GM21717 (cell line): ENCODE data around the gene WSCD1.

ENCODE experiments used
- ATAC-seq: cut with Tn5 transposase; IDR thresholded peaks from one replicate; pipeline ENCODE4 v1.9.1; 2021; ENCODE audit warnings: mild to moderate bottlenecking, moderate library complexity; ENCODE audit not compliant: unreplicated experiment

The WSCD1 gene

DNA sequence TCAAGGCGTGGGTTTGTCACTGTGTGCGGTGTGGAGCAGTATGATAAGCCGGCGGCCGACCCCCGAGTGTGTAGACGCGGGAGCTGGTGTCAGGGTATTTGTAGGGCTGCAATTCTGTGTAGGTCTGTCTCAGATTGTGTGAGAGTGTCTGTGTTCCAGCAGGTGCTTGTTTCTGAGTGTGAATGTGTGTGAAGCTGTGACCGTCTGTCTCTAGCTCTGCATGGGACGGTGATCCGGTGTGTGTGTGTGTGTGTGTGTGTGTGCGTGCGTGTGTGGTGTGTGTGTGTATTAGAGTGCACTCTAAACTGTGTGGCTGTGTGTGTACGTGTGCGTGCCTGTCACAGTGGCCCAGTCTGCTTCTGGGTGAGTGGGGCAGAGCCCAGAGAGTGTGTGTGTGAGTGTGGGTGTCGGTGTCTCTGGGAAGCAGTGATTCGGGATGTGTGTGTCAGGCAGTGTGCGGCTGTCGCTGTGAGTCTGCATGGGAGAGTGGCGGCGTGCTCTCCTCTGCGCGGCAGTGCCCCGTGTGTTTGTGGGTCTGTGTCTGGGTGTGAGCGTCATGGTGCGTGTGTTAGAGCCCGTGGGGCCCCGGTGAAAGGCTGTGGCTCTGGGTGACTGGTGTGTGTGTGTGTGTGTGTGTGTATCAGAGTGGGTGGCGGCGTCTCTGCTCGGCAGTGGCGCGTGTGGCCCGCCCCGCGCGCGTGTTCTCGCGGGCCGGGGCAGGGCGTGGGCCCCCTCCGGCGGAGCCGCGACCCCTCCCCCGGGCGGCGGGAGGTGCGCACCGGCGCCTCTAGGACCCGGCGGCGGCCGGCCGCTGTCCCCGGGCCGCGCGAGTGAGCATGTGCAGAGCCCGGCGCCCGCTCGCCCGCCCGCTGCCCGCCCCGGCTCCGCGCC, at the start of gene WSCD1:
TSS of gene WSCD1 (plus strand) at position 841 of the 891 bp plus-strand sequence. CDS start 10,280 bp downstream, outside the sequence.
- ATAC-seq = no peak

DNA sequence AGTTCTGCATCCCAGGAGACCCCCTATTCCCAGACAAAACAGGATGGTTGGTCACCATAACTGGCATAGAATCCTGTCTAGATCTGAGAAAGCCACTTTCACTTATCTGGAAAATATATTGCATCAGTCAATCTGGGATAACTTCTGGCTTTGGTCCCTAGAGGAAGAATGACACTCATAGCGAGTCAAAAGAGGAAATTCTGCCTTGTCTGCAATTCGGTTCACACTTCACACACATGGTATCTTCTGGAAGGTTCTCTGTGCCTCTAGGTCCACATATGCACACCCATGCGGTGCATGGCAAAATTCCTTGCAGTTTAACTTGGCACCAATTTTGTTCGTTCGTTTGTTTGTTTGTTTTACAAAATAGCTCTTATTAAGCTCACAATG, 49.2 kb upstream of the WSCD1 start:
- ATAC-seq = no peak

DNA sequence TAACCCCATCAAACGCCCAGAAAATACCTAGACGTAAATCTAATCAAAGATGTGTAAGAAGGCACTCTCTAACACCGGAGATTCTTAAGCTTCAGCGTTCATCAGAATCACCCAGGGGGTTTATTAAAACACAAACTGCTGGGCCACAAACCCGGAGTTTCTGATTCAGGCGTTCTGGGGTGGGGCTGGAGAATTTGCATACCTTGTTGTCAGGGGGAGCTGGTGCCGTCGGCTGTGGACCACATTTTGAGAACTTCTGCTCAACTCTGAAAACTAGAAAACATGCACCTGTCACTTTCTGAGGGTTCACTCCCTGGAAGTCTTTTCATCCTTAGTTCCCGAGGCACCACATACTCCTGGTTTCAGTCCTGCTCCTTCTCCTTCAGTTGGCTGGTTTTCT, 48.6 kb upstream of the WSCD1 start:
- no peak for ATAC-seq

DNA sequence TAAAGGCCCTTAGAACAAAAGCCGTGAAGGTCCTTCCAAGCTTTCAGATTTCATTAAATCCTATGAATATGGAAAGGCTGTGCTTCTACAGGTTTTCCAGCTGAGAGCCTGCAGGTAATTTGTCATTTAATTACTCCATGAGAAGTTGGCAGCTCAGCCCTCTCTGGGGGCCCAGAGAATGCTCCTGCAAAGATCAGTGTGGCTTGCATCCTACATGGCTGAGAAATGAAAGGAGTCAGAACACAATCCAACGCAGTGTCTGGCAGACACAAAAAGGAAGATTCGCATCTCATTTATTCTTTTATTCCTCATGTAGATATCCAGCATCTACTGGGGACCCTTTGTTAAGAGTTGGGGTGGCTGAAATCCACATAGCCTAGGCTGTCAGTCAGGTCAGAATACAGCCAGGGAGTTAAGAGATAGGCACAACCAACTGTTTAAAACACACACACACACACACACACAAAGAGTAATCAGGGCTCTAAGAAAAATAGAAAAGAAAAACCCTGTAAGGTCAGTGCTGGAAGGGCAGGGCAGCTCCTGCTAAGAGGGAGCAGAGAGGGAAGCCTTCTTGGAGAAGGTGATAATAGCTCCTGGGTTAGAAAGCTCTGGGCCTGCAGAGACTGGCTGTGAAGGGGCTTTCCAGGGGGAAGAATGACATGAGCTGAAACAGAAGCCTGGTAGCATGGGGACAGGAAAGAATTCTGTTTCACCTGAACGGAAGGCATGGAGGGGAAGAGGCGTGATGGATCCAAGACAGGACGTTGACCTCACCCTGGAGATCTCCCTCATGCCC, 46.9 kb upstream of the WSCD1 start:
- ATAC-seq = no peak

DNA sequence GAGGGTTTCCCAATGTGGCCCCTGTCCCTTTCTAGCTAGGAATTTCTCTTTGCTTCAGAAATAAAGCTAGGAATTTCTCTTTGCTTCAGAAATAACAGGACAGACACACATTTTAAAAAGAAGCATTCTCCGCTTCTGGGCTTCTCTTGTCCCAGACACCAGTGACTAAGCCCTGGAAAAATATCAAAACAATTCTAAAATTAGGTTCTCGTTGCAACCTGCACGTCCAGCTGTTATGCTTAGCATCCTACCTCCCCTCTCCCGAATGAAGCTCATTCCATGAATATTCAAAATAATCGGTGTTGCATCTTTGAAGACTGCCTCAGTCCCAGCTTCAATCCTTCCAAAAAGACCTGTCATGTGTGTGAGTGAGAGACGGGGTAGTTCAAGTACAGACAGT, 45.6 kb upstream of the WSCD1 start:
- no peak for ATAC-seq

DNA sequence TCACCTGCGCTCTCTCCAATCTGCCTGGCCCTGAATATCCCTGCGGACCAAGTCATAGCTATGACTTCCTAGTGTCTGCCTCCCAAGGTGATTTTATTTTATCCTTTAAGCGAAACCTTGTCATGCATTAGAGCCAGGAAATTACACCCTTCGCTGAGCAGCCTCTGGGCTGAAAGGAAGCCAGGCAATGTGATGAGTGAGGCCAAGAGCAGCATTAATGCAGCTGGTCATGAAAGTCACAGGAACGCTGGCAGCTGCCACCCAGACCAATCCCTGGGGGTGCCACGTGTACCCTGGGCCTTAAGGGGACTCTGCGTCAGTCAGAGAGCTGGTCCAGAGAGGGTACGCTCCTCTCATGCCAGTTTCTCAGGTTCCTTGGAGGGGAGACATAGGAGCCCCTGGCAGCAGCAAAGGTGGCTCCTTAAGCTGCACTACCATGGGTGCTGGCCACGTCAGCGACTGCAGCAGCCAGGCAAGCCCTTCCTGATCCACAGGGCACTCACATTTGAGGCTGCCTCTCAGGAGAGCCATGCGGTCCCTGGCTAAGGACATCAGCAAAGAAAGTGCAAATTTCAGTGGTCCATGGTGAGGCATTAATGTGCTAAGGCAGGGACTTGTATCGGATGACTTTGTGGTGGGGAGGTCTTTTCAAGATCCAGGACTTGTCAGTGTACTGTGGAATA, 42.7 kb upstream of the WSCD1 start:
- no peak for ATAC-seq

DNA sequence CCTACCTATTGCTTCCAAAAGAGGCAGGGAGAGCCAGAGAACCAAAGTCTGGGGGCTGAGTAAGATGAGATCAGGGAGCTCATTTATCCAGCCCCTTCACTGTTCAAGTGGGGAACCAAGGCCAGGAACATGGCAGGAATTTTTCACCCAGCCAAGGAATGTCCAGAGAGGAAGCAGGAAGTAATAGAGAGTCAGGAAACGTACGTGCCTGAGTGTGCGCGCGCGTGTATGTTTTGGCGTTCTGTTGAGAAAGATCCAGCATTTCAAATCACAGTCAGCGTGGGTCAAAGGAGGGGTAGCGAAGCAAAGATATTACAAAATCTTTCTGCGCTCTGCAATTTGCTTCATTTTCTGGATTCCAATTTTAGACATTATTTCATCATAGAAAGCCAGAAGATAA, 41.9 kb upstream of the WSCD1 start:
- no peak for ATAC-seq

DNA sequence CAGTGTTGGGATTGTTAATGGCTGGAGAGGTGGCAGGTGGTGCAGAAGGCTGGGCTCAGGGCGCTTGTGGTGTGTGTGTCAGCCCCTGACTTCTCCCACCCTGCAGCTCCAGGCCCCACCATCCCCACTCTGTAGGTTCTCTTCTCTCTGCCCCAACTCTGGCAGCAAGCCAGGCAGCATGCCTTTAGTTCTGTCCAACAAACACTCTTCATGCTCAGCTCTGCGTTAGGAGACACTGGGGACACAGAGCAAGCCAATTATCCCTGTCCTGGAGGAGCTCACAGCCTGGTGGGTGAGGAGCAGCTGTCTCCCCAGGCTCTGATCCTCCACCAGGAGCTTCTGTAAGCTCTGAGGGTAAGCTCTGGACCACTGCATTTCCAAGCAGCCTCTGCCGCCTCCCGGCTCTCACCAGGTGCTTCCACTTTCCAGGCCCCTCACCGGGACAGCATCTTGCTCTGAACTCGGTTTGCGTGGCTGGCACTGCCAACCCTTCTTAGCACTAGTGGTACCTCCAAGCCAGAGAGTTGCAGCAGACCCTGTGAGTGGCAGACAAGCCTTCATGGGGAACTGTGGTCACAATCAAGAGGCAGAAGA, 34.3 kb upstream of the WSCD1 start:
- ATAC-seq = no peak

DNA sequence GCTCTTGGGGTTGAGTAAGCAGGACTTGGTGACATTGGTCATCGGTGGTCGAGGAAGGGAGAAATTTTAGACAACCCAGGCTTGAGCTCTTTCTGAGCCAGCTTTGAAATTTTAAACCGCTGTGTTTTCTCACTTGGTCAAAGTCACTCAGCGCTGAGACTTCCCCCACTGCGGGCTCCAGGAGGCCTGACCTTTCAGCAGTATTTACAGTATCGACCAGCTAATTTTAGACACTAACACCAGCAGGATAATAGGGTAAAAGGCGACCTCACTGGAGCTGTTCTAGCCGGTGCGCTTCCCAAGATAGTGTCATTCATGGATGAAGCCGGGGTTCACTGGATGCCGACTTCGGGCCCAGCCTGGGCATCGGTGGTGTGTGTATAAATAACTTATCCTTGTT, 29.7 kb upstream of the WSCD1 start:
- no peak for ATAC-seq

DNA sequence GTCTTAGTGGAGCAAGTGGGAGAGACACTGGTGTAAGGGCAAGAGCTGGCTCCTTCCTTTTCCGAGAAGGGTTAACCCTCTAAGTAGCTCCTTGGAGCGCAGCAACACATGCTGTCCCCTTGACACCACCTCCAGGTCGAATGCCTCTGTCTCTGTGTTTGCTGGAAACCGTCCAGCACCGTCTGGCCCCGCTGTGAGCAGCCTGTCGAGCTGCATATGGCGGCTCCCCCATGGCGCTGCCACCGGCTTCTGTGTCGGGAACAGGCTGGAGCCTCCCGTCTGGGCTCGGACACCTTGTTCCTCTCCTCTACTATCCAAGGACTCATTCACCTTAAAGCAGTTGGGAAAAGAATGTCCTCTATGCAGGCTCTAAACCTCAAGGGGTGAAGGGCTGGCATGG, 28.9 kb upstream of the WSCD1 start:
- no peak for ATAC-seq

DNA sequence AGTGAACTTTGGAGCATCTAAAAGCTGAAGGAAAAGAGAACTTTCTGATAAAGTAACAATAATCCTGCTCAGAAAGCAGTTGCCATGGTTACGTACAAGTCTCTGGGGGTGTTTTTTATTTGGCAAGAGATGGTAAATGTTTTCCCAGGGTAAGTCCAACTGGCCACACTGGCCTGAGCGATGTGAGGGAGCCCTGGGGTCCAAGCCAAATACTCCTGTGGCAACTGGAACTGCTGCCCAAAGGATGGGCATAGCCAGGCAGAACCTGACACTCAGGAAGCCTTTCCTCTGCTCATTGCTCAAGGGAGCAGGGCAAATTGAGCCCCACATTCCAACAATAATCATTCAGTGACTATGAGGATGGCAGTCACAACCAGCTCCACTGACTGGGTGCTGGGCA, 26.8 kb upstream of the WSCD1 start:
- no peak for ATAC-seq

DNA sequence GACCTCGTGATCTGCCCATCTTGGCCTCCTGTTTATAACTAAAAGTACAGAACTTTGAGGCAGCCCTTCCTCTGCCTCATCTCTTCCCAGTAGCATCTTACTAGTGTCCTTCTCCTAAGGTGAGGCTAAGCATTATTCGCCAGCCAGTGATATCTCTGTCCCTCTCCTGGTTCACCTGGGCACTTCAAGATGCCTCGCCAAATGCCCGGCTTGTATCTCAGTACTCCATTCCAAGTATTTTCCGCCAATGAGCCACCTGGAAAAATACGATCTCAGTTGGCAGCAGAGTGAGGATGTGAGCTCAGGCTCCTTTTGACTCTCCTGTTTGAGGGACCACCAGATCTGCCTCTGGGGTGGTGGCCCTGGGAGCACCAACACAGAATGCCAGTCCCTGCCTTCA, 25.9 kb upstream of the WSCD1 start:
- ATAC-seq = no peak

DNA sequence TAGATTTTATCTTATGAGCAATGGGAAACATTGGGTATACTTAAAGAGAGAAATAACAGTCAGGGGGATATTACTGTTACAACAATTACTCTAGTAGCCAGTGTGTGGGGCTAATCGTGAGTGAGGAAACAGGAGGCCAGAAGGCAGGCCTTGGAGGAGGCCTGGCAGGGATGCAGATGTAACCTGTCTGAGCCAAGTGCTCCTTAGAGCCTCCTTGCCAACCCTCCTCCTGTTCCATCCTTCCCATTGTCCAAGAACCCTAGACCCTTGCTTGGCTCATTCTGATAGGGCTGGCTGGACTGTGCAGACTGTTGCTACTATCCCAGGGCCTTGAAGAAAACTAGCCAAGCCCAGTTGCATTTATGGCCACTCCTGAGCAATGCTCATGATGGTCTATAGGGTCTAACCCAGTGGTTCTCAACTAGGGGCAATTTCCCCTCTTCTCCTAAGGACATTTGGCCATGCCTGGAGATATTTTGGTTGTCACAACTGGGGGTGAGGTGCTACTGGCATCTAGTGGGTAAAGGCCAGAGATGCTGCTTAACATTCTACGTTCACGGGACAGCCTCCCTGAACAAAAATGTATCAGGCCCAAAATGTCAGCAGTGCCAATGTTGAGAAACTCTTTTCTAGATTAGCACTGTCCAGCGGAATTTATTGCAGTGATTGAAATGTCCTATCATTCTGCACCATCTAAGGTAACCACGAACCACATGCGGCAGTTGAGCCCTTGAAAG, 24.4 kb upstream of the WSCD1 start:
- no peak for ATAC-seq

DNA sequence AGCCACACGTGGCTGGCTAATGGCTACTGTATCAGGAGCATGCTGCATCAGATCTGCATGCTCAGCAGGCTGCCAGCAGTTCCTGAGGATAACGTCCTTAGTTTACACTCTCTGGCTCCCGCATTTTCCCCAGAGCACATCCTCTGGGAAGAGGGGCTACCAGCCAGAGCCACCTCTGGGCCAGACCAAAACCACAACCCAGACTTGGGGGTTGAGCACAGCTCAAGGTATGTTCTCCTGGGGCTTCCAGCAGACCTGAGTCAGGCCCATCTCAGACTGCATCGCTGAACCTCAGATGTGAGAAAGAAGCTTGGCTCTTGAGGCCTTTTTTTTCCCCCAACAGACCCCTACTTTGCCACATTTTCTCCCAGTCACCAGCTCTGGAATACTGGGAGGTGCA, 23.7 kb upstream of the WSCD1 start:
- no peak for ATAC-seq

DNA sequence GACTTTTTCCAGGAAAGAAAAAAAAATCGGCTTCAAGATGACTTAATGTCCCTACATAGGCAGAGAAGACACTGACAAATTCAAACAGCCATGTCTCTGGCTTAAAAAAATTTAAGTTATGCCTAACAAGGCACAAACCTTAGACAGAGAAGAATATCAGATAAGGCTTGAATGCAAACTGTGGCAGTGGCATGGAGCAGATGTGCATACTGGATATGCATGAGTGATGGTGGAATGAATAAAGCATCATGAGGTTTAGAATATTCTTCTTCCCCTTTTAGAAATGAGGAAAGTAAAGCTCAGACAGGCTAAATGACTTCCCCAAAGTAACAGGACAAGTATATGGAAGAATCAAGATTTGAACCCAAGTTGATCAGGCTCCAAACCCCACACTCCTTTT, 23.2 kb upstream of the WSCD1 start:
- ATAC-seq = no peak

DNA sequence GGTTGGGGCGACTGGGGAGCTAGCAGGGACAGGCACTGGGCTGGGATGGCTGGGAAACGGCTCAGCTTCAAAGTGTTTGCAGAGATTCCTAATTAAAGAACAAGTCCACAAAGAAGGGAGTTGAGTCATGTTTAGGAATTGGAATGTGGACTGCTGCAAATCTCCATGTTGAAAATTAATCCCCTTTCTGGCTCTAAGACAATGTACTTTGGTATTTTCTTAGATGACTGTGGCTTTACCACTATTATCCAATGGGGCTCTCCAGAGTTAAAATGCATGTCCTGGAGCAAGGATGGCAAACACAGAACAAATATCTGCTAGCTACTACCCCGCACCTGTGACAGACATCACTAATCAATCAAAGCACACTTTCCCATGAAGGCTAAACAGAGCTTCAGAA, 22.2 kb upstream of the WSCD1 start:
- ATAC-seq = no peak

DNA sequence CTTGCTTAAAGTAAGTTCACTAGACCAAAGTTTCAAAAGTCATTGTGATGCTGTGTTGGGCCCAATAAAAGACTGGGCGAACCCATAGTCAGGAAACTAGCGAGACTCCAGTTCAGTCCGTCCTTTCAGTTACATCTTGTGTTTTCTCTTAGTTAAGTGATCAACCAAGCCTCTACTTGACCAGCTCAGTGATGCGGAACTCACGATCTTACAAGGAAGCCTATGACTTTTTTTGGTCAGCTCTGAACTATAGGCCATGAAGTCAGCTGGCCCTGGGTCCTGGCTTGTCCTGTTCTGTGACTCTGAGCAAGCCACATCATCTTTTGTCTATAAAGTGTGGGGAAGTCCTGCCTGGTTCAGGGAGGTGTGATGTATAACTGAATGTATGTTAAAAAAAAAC, 21.7 kb upstream of the WSCD1 start:
- no peak for ATAC-seq

DNA sequence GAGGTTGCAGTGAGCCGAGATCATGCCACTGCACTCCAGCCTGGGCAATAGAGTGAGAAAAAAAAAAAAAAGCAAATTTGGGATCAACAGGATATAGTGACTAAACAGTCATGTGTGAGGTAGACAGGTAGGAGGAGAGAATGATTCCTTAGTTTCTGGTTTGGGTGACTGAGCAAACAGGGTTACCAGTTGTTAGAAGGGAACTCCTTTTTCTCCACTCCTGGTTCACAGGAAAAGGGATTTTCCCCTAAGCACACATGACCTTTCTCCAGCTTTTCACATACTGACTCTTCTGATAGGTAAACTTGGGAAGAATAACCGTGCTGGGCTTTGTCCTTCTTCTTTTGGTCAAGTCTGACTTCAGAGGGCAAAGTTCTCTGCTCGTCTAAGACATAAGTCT, 17.3 kb upstream of the WSCD1 start:
- no peak for ATAC-seq

DNA sequence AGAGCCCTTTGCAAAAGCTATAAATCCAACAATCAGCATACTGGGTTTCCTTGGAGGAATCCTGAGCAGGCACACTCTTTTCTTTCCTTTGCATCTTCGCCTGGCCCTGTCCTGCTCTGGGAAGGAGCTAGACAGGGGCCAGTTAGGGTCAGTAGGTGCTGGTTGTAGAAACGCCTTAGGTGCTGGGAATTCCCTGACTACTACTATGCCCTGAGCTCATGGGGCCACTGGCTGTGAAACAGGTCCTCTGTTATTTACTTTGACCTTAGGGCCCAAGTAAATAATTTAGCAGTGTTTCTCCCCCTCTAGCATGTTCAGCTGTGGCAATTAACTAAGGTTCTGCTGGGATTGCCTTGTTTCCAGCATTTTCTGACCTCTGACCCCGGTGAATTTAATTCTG, 15.8 kb upstream of the WSCD1 start:
- ATAC-seq = no peak

DNA sequence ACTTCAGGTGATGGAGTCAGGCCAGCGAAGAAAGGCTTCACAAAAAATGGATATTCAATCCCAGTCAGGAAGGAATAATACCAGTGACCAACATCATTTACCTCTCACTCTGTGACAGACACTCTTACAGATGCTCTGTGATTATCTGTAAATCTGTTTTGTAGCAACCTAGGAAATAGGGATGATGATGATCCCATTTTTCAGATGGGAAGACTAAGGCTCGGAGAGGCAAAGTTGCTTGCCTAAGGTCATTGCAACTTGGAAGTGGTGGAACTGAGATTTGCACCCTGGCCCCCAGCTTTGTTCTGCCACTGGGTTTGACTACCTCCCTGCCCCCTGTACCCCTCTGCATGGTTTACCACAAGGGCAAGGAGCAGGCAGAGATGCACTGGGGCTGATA, 14.1 kb upstream of the WSCD1 start:
- ATAC-seq = no peak

DNA sequence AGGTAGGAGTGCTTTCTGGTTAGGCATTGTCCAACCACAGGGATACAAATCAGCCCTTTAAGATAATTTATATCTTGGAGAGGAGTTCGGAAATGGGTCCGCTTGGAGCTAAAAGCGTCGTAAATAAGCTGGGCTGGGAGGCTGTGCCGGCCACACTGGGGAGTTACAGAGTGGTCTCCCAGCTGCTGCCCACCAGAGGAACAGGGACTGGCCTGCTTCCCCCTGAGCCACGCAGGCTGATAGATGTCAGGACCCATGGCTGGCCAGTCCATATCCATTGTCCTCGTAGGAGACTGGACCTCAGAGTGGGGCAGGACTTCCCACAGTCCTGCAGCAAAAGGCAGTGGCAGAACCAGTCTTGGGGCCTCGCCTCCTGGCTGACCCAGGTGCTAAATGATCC, 12.6 kb upstream of the WSCD1 start:
- no peak for ATAC-seq
